Smooth muscle cell of the brain vasculature (primary cell): ENCODE data around the gene KLRC1.
"Not testable (repeated sequence)": the region's sequence is repeated elsewhere in the genome, so short reads cannot be mapped to it uniquely, and the experiment has no call there.

ENCODE experiments used
- DNase-seq: peaks from one replicate; pipeline ENCODE4 v3.0.0-alpha.2; 2012; ENCODE audit warnings: low read depth, low spot score

The KLRC1 gene

GRCh38 chr12:10422159-10422558 lies 31.0 kb downstream of the KLRC1 start:
- not testable (repeated sequence) for DNase-seq

- DNase-seq, result not testable (repeated sequence)
Measured at GRCh38 chr12:10420334-10420733, 32.8 kb downstream of the KLRC1 start, which contains the start of gene KLRC3. Gene KLRC3 (minus strand): TSS chr12:10420595. CDS start chr12:10420550, 45 bp downstream.

- DNase-seq, result peak; percentile 61
Measured at GRCh38 chr12:10409392-10409791, 43.8 kb downstream of the KLRC1 start, which contains the start of gene KLRC4. Gene KLRC4 (minus strand): TSS chr12:10409757. CDS start chr12:10409575, 182 bp downstream.

- no peak for DNase-seq
Measured at GRCh38 chr12:10408842-10409241, 44.3 kb downstream of the KLRC1 start.

GRCh38 chr12:10406725-10407124 lies 46.5 kb downstream of the KLRC1 start:
- no peak for DNase-seq

GRCh38 chr12:10405294-10405693 lies 47.9 kb downstream of the KLRC1 start:
- DNase-seq, result no peak

GRCh38 chr12:10404798-10405197 lies 48.4 kb downstream of the KLRC1 start:
- DNase-seq, result no peak

- no peak for DNase-seq
Measured at GRCh38 chr12:10400829-10401228, 52.3 kb downstream of the KLRC1 start.

GRCh38 chr12:10398168-10398567 lies 55.0 kb downstream of the KLRC1 start:
- no peak for DNase-seq

GRCh38 chr12:10397296-10397695 lies 55.9 kb downstream of the KLRC1 start:
- no peak for DNase-seq

- not testable (repeated sequence) for DNase-seq
Measured at GRCh38 chr12:10396176-10396575, 57.0 kb downstream of the KLRC1 start.
